OCI-LY1 (cell line): ENCODE measurements around the gene MAP3K4.

ENCODE experiments used
- EZH2 ChIP-seq: fragments of 200-600 bp; sonication (generic), shearing (Covaris generic); IDR thresholded peaks from 2 replicates; pipeline ENCODE4 v1.8.0; 2017; ENCODE audit warnings: borderline replicate concordance, mixed run types, mild to moderate bottlenecking, antibody characterized with exemption, low read length, moderate library complexity, mixed read lengths
- TF ChIP-seq, protein P1 (sequence below): fragments of 200-600 bp; sonication (generic), shearing (Covaris generic); IDR thresholded peaks from 2 replicates; pipeline ENCODE4 v1.5.1; 2017; ENCODE audit warnings: mild to moderate bottlenecking, antibody characterized with exemption, low read length, moderate library complexity, mixed read lengths

GRCh38 chr6:161073930-161074329, 82.4 kb downstream of the MAP3K4 start:
- TF ChIP-seq, protein P1, sequence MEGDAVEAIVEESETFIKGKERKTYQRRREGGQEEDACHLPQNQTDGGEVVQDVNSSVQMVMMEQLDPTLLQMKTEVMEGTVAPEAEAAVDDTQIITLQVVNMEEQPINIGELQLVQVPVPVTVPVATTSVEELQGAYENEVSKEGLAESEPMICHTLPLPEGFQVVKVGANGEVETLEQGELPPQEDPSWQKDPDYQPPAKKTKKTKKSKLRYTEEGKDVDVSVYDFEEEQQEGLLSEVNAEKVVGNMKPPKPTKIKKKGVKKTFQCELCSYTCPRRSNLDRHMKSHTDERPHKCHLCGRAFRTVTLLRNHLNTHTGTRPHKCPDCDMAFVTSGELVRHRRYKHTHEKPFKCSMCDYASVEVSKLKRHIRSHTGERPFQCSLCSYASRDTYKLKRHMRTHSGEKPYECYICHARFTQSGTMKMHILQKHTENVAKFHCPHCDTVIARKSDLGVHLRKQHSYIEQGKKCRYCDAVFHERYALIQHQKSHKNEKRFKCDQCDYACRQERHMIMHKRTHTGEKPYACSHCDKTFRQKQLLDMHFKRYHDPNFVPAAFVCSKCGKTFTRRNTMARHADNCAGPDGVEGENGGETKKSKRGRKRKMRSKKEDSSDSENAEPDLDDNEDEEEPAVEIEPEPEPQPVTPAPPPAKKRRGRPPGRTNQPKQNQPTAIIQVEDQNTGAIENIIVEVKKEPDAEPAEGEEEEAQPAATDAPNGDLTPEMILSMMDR = no peak
- TF ChIP-seq EZH2 = no peak
